H4 (cell line): ENCODE measurements around the gene MAD1L1. TPM values are rescaled to one million over a fixed set of nuclear protein-coding genes. Genes with fewer than 3 reads are reported as not detected.
A peak's percentile ranks its signal among the peaks of the same experiment; 100 is the strongest.

Experiments
- DNase-seq: peaks from one replicate; pipeline ENCODE4 v3.0.0-alpha.2; 2015; ENCODE audit warnings: low spot score
- total RNA-seq: library from RNA; depleted of rRNA; stranded (reverse); fragments of >200 nt; shearing (Covaris generic); gene quantifications from 2 replicates; pipeline ENCODE4 v1.2.3, GENCODE V29; 2014

The MAD1L1 gene
- total RNA-seq, 1 experiment from 2014 or later: 121 TPM

- no peak for DNase-seq
These were observed 128.0 kb downstream of the MAD1L1 start for GRCh38 chr7:2104716-2105115.

- peak; percentile 98 for DNase-seq
These were observed 128.5 kb downstream of the MAD1L1 start for GRCh38 chr7:2104107-2104710.

GRCh38 chr7:2103071-2103898 is 129.5 kb downstream of the MAD1L1 start:
- no peak for DNase-seq

GRCh38 chr7:2102375-2102723 is 130.4 kb downstream of the MAD1L1 start:
- no peak for DNase-seq

- no peak for DNase-seq
These were observed 130.9 kb downstream of the MAD1L1 start for GRCh38 chr7:2101630-2102374.

GRCh38 chr7:2100278-2101208 is 132.2 kb downstream of the MAD1L1 start:
- DNase-seq: no peak

GRCh38 chr7:2099048-2099957 is 133.4 kb downstream of the MAD1L1 start:
- no peak for DNase-seq

- DNase-seq: no peak
These were observed 134.2 kb downstream of the MAD1L1 start for GRCh38 chr7:2098496-2098895.

- no peak for DNase-seq
These were observed 134.7 kb downstream of the MAD1L1 start for GRCh38 chr7:2098056-2098455.

GRCh38 chr7:2097492-2097891 is 135.3 kb downstream of the MAD1L1 start:
- no peak for DNase-seq

- DNase-seq: no peak
These were observed 135.9 kb downstream of the MAD1L1 start for GRCh38 chr7:2096692-2097387.

- no peak for DNase-seq
These were observed 137.3 kb downstream of the MAD1L1 start for GRCh38 chr7:2095436-2095835.

- no peak for DNase-seq
These were observed 138.2 kb downstream of the MAD1L1 start for GRCh38 chr7:2094454-2095045.

GRCh38 chr7:2093843-2094220 is 138.9 kb downstream of the MAD1L1 start:
- no peak for DNase-seq

- no peak for DNase-seq
These were observed 139.4 kb downstream of the MAD1L1 start for GRCh38 chr7:2093215-2093842.

- DNase-seq: no peak
These were observed 140.5 kb downstream of the MAD1L1 start for GRCh38 chr7:2092279-2092678.

- DNase-seq: no peak
These were observed 141.9 kb downstream of the MAD1L1 start for GRCh38 chr7:2090526-2091520.

- no peak for DNase-seq
These were observed 143.9 kb downstream of the MAD1L1 start for GRCh38 chr7:2088801-2089200.
